Limb (tissue), 2 donors: Measurements from ENCODE around the gene TMBIM1.

ENCODE experiments used
- DNase-seq, 2 donors: peaks; one replicate each; pipeline ENCODE4 v3.0.0-alpha.2; 2016; ENCODE audit errors: extremely low spot score in 2 of 2

Gene TMBIM1

DNA sequence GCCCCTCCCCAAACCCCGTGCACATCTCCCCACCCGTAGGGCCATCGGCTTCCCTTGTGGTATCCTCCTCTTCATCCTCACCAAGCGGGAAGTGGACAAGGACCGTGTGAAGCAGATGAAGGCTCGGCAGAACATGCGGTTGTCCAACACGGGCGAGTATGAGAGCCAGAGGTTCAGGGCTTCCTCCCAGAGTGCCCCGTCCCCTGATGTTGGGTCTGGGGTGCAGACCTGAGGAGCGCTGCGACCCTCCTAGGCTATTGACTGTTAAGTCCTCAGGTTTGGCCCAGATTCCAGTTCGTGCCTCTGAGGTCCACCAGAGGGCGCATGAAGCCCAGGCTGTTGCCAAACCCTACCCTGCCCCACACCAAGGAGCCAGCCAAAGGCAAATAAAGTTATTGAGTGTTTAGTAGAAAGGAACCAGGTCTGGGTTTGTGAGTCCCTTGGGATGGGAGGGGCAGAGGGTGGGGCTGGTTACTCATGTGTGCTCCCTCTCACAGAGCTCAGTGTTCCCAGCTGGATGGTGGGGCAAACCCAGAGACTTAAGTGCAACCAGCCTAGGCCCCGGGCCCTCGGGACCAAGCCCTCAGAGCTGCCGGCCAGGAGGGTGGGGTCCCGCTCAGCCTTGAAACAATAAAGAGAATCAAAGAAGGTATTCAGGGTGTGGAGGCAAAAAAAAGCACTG lies 19.6 kb downstream of the TMBIM1 start:
- DNase-seq: peak; percentile 85 to 88

DNA sequence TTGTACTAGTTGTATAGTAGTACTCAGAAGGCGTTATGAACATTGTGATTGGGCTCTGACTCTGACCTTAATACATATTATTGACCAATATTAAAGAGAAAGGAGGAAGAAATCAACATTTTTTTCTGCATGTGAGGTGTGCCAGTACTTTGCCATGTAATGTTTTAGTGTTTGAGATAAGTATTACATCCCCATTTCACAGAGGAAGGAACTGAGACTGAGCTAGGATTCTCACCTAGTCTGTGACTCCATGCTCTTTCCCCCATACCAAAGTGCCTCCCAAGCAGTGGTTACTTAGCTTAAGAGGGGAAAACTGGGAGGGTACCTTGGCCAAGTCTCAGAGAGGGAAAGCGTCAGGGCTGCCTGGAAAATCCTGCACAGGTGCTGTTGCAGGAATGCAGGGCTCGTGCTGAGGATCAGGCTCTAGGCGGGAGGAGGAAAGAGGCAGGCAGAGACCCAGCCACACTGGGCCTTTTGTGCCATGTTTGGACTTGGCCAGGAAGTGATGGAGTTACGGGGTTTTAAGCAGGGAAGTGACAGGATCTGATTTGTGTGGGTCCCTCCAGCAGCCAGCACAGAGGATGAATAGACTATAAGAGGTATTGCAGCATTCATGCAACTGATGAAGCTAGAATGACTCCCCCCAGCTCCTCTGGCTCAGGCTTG lies 20.3 kb downstream of the TMBIM1 start:
- DNase-seq: no peak

DNA sequence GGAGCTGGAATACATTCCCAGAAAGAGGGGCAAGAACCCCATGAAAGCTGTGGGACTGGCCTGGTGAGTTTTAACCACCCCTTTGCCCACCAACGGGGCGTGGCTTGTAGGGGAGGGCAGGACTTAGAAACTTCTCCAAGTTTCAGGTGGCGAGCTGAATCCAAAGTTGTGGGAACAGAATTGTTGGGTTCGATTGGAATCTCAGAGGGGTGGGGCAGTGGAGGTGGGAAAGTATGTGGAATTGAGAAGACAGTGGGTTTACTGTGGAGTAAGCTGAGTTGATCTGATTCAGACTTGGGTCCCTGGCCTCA lies 20.9 kb downstream of the TMBIM1 start:
- no peak for DNase-seq

DNA sequence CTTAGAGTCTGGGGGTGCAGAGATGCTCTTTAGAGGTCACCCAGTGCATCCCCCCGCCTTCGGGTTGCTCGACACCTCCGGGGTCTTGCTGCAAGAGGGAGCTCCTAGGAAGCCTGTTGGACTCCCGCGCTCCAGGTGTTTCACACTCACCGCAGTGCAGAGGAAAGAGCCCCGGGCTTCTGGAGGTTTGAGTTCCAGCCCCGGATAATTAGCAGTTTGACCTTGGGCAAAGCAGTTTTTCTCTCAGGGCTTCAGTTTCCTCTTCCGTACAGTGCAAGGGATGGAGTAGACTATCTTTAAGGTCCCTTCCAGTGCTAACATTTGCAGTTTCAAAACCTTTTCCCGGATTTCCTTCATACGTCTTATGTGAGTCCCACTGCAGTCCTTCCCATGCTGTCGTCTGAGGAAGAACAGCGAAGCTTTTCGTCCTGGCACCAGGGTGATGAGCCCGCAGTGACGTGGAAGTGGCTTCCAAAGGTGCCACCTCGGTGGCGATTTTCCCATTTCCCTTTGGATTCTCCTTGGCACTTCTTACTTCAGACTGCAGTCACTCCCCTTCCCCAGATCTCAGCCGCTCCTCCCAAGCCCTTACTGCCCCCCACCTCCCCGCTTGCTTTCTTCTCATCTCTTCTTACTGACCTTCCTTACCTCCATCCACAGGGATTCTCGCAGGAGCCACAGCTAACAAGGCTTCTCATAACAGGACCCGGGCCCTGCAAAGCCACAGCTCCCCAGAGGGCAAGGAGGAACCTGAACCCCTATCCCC lies 21.4 kb downstream of the TMBIM1 start:
- no peak for DNase-seq

DNA sequence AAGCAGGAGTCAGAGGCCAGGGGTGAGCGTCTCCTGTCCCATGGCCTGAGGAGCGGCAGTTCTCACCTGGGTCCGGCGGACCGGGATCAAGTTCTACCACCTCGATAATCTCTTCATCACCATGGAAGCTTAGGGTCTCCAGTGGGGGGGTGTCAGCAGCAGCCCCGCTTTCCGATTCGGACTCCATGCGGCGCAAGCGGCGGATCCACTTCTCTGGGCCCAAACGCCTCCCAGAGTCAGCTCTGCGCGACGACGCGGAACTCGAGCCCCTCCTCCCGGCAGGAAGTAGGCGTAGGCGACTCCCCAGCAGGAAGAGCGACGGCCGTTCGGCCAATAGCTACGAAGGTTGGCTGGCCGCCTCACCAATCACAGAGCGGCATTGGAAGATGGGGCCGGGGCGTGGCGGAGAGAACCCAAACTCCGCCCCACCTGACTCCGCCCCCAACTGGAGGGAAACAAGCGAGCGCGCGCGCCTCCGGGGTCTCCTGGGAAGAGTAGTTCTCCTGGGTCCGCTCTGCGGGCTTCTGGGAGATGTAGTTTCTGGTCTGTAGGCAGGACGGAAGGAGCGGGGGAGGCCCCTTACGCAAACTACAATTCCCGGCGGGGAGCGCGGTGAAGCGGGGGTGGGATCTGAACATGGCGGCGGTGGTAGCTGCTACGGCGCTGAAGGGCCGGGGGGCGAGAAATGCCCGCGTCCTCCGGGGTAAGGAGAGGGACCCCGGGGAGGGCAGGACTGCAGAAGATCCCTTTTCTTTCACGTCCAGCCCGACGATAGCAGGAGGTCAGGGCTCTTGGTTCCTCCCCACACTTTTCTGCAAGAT lies 22.2 kb downstream of the TMBIM1 start, which contains the start of the genes AAMP and PNKD:
AAMP (minus strand) TSS at position 238 of the 821 bp plus-strand sequence; CDS start at position 187, 51 bp downstream.
PNKD (plus strand) TSS at position 620 of the 821 bp plus-strand sequence; CDS start at position 637, 17 bp downstream.
- peak; percentile 100 for DNase-seq

DNA sequence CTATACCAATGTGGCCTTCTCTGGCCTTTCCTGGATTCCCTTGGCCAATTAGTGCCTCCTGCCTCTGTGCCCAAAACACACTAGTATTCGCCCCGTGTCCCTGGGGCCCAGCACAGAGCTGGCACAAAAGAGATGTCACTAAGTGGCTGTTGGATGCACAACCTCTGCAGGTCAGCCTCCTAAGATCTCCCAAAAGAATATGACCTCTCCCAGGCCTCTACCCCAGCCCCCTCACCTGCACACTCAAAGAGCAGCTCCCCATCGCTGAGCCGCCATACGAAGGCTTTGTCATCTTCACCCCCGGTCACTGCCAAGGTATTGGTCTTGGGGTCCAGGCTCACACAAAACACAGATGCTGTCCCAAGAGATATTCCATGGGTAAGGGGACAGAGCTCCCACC lies 25.0 kb downstream of the TMBIM1 start:
- DNase-seq: no peak

DNA sequence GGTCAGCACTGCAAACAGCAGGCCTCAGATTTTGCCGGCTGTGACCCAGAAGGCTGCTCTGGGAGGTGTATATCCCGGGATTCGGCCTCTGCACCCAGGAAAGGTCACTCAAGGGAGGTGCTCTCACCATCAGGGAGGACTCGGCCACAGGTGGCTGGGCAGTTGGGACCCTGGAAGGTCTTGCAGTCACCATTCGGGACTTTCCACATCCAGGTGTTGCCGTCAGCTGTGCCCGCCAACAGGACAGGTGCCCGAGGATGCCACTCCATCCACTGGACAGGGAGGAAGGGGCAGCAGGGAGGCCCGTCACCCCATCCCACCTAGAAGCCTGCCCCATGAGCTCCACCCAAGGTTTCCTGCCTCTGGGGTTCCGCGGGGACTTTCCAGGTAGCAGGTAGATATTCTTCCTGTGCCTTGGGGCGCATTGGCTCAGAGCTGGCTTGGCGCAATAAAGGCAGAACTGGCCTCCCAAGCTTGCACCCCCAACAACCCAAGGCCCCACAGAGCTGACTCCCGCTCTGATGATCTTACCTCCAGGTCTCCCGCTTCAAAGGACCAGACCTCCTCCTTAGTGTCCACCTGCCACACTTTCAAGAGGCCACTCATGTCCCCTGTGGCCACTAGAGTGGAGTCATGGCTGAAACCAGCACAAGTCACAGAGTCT lies 25.9 kb downstream of the TMBIM1 start:
- no peak for DNase-seq

DNA sequence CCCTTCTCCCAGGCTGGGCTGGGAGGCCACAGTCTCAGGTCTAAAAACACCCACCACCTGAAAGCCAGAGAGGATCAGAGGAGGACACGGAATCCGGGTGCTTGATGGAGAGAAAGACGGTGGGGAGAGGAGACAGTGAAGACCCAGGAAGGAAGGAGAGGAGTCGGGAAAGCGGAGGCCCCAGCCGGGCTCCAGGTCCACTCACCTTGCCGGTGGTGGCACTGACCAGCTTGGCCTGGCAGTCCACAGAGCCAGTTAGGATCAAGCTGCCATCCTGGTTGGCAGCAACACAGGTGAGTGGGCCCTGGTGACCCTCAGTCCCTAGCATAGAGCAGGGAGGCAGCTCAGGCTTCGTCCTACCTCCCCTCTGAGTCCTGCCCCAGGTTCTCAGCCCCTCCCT lies 26.7 kb downstream of the TMBIM1 start:
- no peak for DNase-seq

DNA sequence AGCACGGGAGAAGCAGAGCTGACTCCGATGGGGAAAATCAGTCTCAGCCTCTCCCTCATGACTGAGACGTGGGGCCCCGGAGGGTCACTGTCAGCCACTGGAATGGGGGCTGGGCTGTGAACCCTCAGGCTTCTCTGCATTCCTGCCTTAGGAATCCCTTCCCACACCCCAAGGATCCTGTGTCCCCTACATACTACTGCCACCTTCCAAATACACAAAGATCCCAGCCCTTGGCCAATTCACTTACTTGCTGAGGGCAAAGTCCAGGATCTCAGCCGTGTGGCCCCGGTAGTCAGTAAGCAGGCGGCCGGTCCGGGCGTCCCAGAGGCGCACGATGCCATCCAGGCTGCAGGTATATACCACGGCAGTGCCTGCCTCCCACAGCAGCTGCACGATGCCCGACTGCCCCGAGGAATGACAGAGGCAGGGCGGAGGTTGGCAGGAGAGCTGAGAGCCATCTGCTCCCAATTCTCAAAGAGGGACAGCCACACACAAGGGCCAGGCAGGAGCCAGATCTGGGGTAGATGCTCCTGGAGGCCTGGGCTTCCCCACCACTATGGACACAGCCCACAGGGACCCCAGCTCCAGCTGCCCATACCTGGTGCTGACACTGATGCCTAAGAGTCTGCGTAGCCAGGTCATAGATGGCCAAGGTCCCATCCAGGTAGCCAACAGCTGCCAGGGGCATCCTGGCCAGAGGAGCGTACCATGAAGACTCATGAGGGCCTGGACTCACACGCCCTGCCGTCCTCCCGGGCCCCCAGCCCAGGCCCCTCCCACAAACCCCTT lies 27.3 kb downstream of the TMBIM1 start:
- DNase-seq: no peak

DNA sequence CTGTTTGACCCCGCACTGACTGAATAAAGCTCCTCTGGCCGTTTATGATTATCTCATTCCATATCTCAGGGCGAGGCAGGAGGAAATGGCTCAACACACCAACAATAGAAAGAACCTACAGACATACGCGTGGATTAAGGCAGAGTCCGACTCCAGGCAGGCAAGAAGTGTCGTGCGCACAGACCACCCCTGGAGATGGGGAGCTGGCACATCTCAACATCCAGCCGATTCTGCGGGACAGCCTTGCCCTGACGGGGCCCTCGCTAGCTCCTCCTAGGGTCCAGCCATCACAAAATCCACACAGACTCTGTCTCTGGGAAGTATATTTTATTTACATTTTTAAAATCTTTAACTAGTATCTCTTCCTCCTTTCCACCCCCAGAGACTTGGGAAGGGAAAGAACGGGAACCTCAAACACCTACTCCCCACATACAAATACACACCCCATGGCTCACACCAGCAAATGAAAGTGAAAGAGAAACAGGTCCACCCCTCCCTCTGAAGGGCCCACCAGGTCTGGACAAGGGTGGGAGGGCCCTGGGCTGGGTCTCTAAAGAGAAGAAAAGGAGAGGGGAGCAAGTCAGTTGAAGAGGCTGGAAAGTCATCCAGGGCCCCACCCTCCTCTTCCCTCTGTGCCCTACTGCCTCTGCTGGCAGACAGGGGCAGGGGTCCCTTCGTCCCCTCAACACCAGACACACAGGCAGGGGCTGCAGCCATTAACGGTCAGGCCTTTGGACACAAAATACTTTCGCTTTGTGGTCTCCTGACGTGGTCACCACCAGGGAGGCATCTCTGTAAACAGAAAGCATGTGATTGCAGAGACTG lies 28.3 kb downstream of the TMBIM1 start:
- no peak for DNase-seq

DNA sequence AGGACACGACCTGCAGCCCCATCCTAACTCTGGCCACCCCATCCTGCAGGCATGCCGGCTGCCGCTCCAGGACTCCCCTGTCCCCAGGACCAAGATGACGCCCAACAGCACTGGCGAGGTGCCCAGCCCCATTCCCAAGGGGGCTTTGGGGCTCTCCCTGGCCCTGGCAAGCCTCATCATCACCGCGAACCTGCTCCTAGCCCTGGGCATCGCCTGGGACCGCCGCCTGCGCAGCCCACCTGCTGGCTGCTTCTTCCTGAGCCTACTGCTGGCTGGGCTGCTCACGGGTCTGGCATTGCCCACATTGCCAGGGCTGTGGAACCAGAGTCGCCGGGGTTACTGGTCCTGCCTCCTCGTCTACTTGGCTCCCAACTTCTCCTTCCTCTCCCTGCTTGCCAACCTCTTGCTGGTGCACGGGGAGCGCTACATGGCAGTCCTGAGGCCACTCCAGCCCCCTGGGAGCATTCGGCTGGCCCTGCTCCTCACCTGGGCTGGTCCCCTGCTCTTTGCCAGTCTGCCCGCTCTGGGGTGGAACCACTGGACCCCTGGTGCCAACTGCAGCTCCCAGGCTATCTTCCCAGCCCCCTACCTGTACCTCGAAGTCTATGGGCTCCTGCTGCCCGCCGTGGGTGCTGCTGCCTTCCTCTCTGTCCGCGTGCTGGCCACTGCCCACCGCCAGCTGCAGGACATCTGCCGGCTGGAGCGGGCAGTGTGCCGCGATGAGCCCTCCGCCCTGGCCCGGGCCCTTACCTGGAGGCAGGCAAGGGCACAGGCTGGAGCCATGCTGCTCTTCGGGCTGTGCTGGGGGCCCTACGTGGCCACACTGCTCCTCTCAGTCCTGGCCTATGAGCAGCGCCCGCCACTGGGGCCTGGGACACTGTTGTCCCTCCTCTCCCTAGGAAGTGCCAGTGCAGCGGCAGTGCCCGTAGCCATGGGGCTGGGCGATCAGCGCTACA lies 29.4 kb downstream of the TMBIM1 start:
- no peak for DNase-seq

DNA sequence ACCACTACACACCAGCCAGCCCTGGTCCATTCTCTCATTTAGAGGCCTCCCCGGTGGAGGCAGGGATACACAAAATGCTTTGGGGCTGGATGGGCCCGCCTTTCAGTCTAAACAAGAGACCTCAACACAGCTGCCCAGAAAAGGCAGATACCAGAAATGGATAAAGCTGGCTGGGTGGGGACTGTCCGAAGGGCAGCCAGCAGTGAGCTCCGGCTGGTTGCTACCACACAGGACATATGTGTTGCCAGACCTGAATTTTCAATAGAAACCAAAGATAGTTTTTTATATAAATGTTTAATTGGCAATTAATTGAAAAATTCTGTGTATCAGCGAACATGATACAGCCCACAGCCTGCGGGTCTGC lies 30.1 kb downstream of the TMBIM1 start:
- no peak for DNase-seq

DNA sequence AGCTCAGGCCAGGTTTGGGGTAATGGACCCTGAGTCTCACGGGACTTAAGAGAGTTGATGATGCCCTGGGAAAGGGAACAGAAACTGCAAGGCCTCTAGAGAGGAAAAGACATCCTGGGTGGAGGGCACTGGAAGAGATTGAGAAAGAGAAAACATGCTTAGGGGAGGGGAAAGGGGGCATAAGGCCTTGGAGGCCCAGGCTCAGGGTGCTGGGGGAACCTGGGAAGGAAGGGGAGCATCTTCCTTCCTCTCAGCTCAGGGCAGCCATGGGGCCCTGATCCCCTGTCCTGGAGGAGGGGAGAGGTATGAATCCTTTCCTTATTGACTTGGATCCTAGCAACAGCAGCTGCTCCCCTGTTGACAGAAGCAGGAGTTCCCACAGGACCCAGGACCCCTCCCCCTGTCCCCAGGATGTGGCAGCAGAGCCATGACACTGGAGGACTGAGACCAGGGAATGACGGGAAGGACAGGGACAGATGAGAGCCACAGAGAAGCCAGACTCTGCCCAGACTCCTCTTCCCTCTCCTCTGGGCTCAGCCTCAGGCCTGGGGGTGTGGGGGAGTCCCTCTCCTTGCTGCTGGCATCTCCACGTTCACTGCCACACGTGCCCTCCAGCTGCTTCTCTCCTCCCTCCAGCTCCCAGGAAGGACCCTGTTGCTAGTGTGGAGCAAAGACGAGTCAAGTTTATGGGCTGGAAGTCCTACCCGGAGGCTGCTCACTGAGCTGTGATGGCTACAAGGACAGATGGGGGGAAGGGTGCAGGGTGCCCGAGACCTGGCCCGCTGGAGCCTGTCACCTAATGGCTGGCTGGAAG lies 30.7 kb downstream of the TMBIM1 start:
- no peak for DNase-seq

DNA sequence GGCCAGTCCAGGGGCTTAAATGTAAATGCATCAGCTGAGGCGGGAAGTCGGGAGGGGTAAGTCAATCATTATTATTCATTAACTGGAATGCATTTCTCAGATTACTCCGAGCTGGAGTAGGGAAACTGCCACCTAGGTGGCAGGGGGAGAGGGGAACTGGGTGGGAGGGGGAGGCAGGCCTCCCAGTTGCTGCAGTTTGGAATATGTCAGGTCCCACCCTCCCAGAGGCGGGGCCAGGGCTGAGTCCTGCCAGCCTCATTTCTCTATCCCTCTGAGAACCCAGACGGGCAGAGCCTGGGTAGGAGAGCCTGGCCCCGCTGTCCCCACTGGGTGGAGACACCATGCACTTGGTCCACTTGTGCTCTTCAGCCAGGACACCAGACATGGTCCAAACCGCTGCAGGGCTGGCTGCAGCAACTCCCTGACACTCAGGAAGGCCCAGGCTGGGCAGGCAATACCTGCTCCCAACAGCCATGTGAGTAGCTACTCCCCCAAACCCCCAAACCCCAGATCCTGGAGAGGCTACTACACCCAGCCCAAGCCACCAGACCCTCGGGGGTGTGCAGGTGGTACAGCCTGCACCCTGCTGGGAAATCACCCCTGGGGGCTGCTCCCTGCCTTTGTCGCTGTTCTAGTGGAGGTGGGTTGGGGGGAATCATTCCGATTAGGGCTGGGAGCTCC lies 31.4 kb downstream of the TMBIM1 start, which contains the start of gene GPBAR1:
GPBAR1 (plus strand) TSS at position 274 of the 681 bp plus-strand sequence. CDS start 1,710 bp downstream, outside the sequence.
- no peak for DNase-seq

DNA sequence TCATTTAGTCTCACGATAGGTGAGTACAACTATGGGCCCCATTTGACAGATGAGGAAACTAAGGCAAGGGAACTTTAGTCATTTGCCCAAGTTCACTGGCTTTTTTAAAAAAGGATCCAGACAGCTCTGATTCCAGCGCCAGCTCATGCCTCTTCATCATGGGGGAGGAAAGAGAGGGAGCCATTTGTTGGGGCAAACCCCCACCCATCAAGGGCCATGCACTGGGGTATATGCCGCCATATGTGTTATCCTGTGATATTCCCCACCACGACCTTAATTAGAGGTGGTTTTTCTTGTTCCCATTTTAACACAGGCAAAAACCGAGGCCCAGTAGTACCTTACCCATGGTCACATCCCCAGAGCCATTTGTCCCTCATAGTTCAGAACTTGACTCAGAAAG lies 32.1 kb downstream of the TMBIM1 start:
- no peak for DNase-seq

DNA sequence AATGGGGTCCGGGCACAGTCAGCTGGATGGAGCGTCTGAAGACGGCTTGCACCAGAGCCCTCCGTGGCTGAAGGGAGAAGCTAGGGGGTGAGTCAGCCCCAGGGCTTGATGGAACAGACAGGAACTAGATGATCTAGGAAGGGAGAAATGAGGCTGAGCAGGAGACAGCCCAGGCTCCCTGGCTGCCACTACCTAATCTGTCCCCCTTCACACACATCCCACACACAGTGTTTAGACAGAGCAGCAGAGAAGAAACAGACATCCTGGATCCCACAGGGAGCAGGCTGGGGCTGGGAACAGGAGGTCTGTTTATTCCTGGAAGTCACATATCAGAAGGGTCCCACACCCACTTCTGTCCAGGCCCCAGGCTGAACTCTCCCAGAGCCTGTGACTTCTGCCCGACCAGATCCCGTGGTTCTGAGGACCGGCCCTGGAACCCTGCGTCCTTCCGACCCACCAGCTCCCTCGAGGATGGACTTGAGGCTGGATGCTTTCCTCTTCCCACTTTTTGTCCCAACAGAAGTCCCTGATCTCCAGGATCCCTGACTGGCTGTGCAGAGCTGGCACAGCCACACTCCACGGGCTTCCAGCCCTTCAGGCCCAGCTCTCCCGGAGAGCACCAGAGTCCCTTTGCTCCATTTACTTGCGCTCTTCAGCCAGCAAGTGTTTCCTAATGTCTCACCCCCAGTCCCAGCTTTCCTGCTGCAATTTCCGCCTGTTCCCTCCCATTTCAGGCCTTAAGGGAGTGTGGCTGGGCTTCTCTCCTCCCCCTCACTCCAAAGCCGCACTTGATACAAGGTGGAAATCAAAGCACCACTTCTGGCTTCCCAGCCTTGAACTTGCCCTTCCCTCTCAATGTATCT lies 33.0 kb downstream of the TMBIM1 start:
- DNase-seq: no peak
